KOPT-K1 (cell line): Measurements from ENCODE around the gene CCR1.

Experiments
- H3K27ac ChIP-seq: fragments of 200-600 bp; sonication (generic); 2 replicates; pipeline ENCODE4 v1.5.1; 2016; ENCODE audit warnings: antibody characterized with exemption, mild to moderate bottlenecking, low read depth, low read length; ENCODE audit not compliant: poor library complexity, severe bottlenecking
- H3K36me3 ChIP-seq: fragments of 200-600 bp; sonication (generic); 2 replicates; pipeline ENCODE4 v1.5.1; 2017; ENCODE audit warnings: antibody characterized with exemption, mild to moderate bottlenecking, low read length, moderate library complexity; ENCODE audit not compliant: insufficient read depth
- H3K9me3 ChIP-seq: fragments of 200-600 bp; sonication (generic); 2 replicates; pipeline ENCODE4 v1.5.1; 2017; ENCODE audit warnings: antibody characterized with exemption, low read length, mild to moderate bottlenecking; ENCODE audit not compliant: insufficient read depth, poor library complexity, severe bottlenecking

The CCR1 gene

DNA sequence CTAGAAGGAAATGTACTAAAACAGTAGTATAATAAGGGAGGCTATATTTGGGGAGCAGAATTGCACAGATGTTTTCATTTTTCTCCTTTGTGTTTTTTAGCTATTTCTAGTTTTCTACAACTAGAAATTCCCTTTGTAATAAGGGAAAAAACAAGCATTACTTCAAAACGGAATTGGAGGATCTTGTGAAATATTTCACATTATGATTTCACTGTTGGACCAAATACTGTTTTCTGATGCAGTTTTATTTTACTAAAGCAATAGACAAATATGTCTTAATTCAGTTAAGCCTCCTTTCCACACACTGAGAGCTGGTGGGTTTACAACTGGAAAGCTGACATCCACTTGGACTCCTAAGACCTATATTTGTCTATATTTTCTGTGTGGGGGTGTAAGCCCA is 7.3 kb downstream of the CCR1 start:
- no peak overlapping the region for H3K27ac ChIP-seq
- H3K36me3 ChIP-seq: no peaks in the 10 kb centered on the region
- no peaks in the 10 kb centered on the region for H3K9me3 ChIP-seq

DNA sequence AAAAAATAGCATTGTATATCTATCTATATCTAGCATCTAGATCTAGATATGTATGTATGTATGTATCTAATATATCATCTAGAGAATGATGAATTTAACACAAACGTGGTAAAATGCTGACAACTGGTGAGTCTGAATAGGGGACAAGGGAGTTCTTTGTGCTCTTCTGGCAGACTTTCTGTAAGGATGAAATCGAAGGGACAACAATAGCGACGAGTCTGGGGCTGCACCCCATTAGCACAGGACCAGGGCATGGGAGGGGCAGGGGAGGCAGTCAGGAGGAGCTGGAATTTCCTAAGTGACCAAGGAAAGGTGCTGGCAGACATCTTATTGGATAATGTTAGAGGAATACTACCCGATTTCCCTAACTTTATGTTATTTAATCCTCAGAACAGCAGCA is 7.9 kb downstream of the CCR1 start:
- Histone ChIP-seq H3K36me3 (no peaks in the 10 kb centered on the region), H3K9me3 (peaks cover 3% of the 10 kb centered on the region), H3K27ac (no peak overlapping the region)

DNA sequence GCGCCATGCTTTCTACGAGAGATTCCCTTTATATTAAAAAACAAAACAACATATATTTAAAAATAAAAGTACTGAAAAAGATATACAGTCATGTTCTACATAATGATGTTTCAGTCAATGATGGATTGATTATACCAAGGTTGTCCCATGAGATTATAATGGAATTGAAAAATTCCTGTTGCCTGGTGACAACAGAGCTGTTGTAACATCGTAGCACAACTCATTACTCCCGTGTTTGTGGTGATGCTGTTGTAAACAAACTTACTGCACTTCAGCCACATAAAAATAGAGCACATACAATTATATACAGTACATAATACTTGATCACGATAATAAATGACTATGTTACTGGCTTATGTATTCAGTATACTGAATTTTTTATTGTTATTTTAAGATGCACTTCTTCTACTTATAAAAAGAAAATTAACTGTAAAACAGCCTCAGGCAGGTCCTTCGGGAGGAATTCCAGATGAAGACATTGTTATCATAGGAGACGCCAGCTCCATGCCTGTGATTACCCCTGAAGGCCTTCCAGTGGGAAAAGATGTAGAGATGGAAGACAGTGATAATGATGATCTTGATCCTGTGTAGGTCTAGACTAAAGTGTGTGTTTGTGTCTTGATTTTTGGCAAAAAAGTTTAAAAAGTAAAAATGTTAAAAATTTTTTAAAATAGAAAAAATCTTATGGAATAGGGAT is 11.7 kb downstream of the CCR1 start:
- Histone ChIP-seq H3K27ac (no peak overlapping the region), H3K9me3 (peaks cover 26% of the 10 kb centered on the region), H3K36me3 (no peaks in the 10 kb centered on the region)

- peaks cover 26% of the 10 kb centered on the region for H3K9me3 ChIP-seq
- H3K36me3 ChIP-seq: no peaks in the 10 kb centered on the region
- H3K27ac ChIP-seq: no peak overlapping the region
Measured at GRCh38 chr3:46194868-46195553, 13.1 kb downstream of the CCR1 start.

DNA sequence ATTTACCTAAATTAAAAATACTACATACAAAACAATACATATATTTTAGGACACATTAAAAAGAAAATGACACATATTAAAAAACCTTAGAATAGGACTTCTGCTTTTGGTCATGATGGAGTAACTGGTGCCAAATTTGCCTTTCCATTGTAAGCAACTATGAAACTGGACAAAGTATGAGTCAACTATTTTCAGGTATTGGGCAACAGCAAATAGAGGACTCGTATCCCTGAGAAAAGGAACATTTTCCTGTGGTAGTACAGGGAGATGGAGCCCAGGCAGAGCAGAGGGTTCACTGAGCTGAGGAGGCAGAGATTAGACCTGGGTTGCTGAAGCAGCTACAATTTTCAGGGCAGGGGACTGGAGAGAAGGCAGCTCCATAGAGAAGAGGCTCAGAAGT is 14.7 kb downstream of the CCR1 start:
- H3K36me3 ChIP-seq: no peaks in the 10 kb centered on the region
- H3K9me3 ChIP-seq: peaks cover 26% of the 10 kb centered on the region
- no peak overlapping the region for H3K27ac ChIP-seq

- Histone ChIP-seq H3K9me3 (peaks cover 26% of the 10 kb centered on the region), H3K27ac (no peak overlapping the region)
Measured at GRCh38 chr3:46192939-46193338, 15.2 kb downstream of the CCR1 start.

GRCh38 chr3:46191730-46192129 is 16.4 kb downstream of the CCR1 start:
- H3K36me3 ChIP-seq: no peaks in the 10 kb centered on the region

More at GRCh38 chr3:46192939-46193338, 15.2 kb downstream of the CCR1 start:
- no peaks in the 10 kb centered on the region for H3K36me3 ChIP-seq

DNA sequence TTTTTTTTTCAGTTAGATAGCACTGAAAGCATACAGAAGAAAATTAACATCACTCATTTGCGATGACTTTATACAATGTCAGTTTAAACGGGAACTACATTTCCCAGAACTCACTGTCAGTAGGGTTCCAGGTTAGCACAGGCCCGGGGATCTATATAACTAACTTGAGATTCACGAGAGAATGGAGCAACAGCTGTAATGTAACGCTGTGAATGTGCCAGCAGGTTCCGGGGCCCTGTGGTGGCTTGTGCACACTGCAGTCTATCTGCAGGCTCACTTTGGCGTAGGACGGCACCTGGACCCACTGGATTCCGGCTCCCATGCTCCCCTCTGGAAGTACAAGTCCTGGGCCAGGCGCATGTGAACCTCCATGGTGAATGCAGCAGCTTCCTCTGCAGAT is 19.4 kb downstream of the CCR1 start:
- Histone ChIP-seq H3K9me3 (peaks cover 13% of the 10 kb centered on the region), H3K27ac (no peak overlapping the region), H3K36me3 (no peaks in the 10 kb centered on the region)

More at GRCh38 chr3:46191730-46192129, 16.4 kb downstream of the CCR1 start:
- Histone ChIP-seq H3K9me3 (peaks cover 26% of the 10 kb centered on the region), H3K27ac (no peak overlapping the region)

DNA sequence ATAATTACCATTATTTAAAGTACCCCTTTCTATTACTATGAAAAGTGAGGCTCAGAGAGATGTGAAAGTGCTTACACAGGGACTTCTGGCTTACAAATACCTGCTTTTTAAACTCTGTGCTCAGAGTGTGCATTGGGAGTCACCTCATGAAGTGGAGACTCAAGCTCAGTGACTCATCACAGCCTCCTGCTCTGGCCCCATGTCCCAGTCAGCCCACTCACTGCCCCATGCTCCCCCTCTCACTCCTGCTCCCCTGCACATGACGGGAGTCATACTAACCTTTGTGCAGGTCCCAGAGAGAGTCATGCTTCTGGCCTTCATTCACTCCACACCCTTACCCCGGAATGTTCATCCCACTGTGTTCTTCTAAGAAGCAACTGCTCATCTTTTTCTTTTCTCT is 20.2 kb downstream of the CCR1 start:
- Histone ChIP-seq H3K36me3 (no peaks in the 10 kb centered on the region), H3K27ac (no peak overlapping the region), H3K9me3 (peaks cover 6% of the 10 kb centered on the region)

DNA sequence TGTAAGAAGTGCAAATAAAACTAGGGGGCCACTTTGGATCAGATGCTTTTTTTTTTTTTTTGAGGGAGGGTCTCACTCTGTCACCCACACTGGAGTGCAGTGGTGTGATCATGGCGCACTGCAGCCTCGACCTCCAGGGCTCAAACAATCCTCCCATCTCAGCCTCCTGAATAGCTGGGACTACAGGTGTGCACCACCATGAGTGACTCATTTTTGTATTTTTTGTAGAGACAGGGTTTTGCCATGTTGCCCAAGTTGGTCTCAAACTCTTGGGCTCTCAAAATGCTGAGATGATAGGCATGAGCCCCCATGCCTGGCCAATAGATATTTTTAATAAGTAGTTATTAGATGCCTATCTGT is 20.8 kb downstream of the CCR1 start:
- Histone ChIP-seq H3K36me3 (no peaks in the 10 kb centered on the region), H3K9me3 (peaks cover 4% of the 10 kb centered on the region), H3K27ac (no peak overlapping the region)

GRCh38 chr3:46186471-46187340 is 21.4 kb downstream of the CCR1 start:
- Histone ChIP-seq H3K36me3 (no peaks in the 10 kb centered on the region), H3K9me3 (peaks cover 4% of the 10 kb centered on the region)

GRCh38 chr3:46184469-46184868 is 23.6 kb downstream of the CCR1 start:
- Histone ChIP-seq H3K9me3 (peaks cover 4% of the 10 kb centered on the region), H3K27ac (no peak overlapping the region), H3K36me3 (no peaks in the 10 kb centered on the region)

More at GRCh38 chr3:46186471-46187340, 21.4 kb downstream of the CCR1 start:
- no peak overlapping the region for H3K27ac ChIP-seq

DNA sequence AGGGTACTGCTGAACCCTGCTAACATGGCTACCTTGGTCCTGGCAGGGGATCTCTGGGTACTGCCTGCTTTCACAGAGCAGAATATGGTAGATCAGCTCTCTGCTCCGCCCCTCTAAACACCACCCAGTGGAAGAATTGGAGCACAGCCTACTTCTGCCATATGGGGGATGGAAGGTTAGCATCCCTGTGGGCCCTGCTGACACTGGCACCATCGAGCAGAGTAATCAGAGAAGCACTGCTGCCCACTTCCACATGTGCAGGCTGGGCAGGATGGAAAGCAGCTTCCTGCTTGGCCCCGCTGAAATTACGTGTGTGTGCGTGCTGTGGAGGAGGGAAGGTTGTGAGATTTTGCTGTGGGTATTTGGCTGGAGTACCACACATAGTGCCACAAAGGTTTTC is 24.8 kb downstream of the CCR1 start:
- peaks cover 4% of the 10 kb centered on the region for H3K9me3 ChIP-seq
- no peak overlapping the region for H3K27ac ChIP-seq
- no peaks in the 10 kb centered on the region for H3K36me3 ChIP-seq

DNA sequence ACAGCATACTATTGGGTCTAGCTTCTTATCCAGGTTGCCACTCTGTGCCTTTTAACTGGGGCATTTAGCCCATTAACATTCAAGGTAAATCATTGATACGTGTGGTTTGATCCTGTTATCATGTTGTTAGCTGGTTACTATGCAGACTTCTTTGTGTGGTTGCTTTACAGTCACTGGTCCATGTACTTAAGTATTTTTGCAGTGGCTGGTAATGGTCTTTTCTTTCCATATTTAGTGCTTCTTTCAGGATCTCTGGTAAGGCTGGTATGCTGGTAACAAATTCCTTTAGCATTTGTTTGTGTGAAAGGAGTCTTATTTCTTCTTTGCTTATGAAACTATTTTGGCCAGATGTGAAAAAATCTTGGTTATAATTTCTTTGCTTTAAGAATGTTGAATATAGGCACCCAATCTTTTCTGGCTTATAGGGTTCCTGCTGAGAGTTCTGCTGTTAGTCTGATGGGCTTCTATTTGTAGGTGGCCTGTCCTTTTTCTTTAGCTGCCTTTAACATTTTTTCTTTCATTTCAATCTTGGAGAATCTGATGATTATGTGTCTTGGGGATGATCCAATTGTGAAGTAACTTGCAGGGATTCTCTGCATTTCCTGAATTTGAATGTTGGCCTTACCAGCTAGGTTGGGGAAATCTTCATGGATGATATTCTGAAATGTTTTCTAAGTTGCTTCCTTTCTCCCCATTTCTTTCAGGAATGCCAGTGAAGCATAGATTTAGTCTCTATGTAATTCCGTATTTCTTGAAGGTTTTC is 39.3 kb downstream of the CCR1 start:
- Histone ChIP-seq H3K36me3 (no peaks in the 10 kb centered on the region), H3K27ac (no peak overlapping the region), H3K9me3 (peaks cover 27% of the 10 kb centered on the region)
